Midbrain (tissue), 1 donor: ENCODE measurements around the gene TRPM3.
"Not testable (repeated sequence)": the region's sequence is repeated elsewhere in the genome, so short reads cannot be mapped to it uniquely, and the experiment has no call there.

Source experiments
- DNase-seq: peaks from one replicate; lab custom pipeline; 2025; lab: John Stamatoyannopoulos, UW

TRPM3 gene

DNA sequence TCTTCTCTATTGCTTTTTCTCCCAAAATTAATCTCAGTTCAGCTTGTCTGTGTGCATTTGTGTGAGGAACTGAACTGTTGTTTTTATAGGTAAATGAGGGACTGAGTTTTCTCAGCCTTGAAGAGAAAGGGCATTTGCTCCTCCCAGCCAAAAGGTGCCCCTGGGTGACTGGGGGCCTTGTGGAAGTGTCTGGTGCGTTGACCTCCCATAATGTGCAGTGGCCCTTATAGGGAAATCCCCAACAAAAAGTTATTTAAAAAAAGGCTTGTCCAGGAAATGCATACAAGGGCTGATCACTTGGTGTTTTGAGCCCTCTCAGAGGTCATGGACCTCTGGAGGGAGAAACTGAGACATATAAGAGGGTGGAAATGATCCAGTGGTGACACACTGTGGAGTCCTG is 467.3 kb downstream of the TRPM3 start:
- DNase-seq = no peak

DNA sequence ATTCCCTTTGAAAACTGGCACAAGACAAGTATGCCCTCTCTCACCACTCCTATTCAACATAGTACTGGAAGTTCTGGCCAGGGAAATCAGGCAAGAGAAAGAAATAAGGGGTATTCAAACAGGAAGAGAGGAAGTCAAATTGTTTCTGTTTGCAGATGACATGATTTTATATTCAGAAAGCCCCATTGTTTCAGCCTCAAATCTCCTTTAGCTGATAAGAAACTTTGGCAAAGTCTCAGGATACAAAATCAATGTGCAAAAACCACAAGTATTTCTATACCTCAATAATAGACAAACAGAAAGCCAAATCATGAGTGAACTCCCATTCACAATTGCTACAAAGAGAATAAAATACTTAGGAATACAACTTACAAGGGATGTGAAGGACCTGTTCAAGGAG is 476.8 kb downstream of the TRPM3 start:
- DNase-seq = not testable (repeated sequence)

GRCh38 chr9:70642341-70642740 is 479.1 kb downstream of the TRPM3 start:
- no peak for DNase-seq

DNA sequence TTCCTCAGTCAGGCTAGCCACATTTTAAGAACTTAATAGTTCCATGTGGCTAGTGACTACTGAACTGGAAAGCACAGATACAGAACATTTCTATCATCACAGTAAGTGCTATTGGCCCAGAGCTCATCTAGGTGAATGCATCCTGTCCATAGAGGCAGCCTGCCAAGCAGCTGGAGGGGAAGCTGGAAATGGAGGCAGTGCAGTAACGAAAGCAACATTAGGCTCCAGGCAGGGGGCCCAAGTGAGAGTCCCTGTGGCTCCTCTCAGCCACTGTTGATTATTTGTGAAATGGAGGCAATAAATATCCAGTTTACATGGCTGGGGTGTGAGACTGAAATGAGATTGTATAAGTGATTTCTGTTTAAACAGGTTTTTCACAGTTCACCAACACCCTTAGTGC is 479.8 kb downstream of the TRPM3 start:
- DNase-seq = no peak

DNA sequence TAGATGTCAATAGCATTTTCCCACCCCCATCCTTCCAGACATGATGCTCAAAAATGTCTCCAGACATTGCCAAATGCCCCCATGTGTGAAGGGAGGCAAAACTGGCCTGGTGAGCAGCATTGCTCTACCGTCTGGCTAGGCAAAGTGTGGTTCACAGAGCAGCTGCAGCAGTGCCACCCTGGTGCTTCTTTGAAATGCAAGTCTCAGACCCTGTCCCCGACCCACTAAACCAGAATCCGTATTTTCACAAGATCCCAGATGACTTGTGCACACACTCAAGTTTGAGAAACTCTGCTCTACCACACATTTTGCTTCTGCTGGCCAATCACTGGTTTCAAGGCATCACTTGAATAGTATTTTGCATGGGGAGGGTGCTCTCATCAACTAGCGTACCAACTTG is 480.4 kb downstream of the TRPM3 start:
- no peak for DNase-seq

GRCh38 chr9:70639853-70640814 is 481.3 kb downstream of the TRPM3 start:
- peak; percentile 77 for DNase-seq

- DNase-seq = no peak
Observed at GRCh38 chr9:70635790-70636189, 485.6 kb downstream of the TRPM3 start.

GRCh38 chr9:70634696-70635095 is 486.7 kb downstream of the TRPM3 start:
- no peak for DNase-seq

DNA sequence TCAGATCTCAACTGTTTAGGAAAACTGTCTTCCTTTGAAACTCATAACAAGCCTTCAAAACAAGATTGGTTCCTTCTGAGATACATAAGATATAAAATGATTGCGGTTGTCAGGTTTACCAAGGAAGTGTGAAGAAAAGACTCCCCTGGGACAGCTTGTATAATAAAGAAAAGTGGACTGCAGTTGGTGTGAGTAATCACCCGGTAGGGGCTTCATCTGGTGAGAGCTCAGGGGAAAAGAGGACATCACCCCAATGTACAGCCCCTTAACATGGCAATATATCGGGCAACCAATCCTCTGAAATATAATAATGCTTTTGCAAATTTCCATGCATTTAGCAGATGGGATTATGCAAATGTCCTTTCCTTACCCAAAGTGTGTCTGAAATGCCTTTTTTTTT is 490.4 kb downstream of the TRPM3 start:
- DNase-seq = no peak

DNA sequence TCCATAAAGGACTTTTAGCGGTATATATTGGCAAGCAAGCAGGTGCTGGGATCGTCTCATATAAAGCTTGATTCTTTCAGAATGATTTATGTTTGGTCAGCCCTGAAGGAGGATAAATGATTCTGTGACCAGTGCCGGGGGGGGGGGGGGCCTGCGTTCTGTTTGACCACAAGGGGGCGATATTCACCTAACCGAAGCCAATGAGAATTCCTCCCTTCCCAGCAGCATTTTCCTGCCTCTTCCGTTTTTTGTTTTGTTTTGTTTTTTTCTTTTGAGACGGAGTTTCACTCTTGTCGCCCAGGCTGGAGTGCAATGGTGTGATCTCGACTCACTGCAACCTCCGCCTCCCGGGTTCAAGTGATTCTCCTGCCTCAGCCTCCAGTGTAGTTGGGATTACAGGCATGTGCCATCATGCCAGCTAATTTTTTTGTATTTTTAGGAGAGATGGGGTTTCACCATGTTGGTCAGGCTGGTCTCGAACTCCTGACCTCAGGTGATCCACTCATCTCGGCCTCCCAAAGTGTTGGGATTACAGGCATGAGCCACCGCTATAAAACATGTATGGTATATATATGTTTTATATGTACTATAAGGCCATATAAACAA is 492.2 kb downstream of the TRPM3 start:
- DNase-seq = not testable (repeated sequence)

DNA sequence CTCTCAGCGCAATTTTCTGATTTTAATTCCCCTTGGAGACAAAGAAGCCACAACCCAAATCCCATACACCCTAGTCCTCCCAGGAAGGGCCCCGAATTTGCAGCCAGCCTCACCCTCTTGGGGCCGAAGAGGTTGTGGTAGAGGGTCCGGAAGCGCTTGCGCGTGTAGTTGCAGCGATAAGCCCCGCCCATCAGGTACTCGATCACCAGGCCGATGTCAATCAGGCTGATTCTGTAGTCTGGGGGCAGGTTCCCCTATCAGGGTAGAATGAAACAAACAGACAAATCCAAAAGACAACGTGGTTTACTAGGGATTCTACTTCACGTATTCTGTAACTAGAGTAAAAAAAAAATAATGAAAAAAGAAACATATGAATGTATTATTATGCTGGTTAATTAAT is 496.3 kb downstream of the TRPM3 start:
- no peak for DNase-seq

DNA sequence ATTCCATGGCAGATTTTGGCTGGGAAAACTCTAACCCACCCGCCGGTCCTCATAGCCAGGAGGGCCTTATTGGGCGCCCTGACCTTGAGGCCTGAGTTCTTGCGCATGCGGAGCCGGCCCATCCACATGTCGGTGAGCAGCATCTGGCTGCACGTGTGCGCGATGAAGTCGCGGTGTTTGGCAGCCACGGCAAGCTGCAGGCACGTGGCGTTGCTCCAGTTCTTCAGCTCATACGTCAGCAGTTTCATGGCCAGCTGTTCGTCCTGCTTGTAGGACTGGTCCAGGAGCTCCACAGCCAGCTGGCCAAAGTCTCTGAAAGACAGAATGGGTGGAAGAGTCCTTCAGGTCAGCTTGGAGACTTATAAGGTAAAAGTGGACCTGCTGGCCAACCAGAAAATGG is 502.6 kb downstream of the TRPM3 start:
- DNase-seq = no peak

- no peak for DNase-seq
Observed at GRCh38 chr9:70617033-70617828, 504.2 kb downstream of the TRPM3 start.

DNA sequence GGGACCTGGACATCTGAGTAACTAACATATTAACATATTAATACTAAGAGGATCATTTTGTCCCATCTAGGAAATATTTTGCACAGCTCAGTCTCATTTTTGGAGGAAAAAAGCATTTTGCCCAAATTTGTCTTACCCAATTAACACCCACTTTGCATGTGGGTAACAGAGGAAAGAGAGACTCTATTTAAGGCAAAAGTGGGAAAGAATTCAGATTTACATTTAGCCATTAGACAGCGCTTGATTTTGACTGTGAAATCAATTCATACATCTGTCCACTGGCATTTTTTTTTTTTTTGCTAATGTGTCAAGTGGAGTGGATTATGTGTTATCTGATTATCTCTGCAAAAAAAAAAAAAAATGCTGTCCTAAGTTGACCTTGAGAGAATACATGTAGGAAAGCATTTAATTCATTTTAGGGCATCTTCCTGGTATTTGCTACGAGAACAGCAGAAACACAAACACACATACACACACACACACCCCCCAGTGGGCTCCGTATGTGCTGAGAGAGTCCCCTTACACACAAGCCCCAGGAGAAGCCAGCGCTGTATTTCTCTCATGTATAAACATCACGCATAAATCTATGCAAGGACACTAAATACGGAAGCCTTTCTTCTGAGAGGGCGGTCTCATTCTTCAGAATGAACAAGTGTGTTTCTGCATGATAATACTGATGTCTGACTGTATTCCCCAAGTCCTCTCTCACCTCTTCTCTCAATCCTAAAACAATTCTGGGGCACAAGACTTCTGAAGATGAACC is 505.0 kb downstream of the TRPM3 start:
- no peak for DNase-seq

DNA sequence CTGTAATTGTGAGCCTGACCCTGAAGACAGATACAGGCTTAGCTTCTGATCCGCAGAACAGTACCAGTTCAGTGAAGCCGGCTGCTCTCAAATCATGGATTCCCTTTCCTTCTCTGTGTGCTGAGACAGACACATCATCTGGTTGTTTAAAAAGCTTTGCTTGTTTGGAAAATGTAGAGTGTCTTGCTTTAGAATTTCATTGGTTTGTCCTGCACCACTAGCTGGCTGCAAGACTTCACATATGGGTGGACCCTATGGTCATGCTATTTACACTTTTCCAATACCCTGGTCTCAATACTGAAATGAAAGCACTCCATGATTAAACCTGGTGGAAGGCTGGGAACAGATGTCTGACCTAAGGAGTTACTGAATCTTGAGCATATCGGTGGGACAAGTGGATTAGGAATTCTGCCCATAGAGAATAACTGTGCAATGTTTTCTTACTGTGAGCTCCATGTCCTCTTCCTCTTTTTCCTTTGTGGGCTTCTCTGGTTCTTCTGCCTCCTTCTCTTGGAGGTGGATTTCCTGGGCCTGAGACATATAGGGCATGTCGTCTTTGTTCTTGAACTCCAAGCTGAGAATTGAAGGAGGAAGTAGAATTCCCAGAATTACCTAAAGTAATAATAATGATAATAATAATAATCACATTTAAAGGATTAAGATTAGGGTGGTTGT is 505.8 kb downstream of the TRPM3 start:
- no peak for DNase-seq

- peak; percentile 35 for DNase-seq
Observed at GRCh38 chr9:70614786-70615463, 506.5 kb downstream of the TRPM3 start.

GRCh38 chr9:70613024-70613768 is 508.2 kb downstream of the TRPM3 start:
- DNase-seq = no peak

- DNase-seq = no peak
Observed at GRCh38 chr9:70610287-70610644, 511.2 kb downstream of the TRPM3 start.

DNA sequence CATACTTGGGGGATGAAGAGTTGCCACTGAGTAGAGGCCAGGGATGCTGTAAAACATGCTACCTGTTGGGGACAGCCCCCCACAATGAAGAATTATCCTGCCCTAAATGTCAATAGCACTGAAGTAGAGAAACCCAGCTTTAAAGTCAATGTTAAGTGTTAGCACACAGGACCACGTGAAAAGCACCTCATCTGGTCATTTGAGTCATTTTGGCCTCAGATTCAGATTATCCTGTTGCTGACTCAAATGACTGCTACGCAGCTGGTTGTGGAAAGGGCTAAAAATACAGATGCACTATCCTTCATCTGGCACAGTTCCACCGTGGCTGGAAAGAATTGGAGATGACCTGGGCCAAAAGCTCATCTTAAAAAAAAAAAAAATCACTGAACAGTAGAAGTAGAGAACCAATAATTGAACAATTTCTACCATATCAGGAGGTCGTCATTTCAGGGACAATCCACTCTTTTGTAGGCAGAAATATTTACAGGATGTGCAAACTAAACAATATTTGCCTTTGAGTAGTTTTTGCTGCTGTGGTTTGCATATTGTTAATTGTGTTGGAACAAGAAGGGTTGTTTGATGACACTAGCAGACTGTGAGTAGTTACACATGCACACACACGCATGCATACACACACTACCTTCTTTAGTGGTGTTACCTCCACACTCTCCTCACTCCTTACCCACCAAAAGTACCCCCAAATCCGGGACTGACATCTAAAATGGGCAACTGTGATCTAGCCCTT is 511.7 kb downstream of the TRPM3 start:
- no peak for DNase-seq
